ENCODE results near the gene CCNQ.

The CCNQ gene

DNA sequence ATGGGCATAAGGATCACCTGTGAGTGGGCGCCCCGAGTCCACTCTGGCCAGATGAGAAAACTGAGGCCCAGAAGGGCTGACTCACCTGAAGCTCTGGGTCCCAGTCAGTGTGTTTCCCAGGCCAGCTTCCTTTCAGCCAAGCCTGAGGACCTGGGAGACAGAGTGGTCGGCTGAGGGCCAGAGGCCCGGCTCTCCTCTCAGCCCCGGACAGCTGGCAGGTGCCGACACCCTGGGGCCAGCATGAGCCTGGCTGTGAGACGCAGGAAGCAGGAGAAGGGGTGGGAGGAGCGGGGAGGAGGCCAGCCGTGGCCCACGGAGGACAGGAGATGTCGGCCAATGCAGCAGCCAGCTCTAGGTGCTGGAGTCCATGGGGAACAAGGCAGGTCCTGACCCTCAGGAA is 52.6 kb downstream of the CCNQ start:
- Histone ChIP-seq H3K27ac (ENCODE audit: low read length) (no peak overlapping the region), H3K9ac (ENCODE audit: low read depth, low read length) (no peak overlapping the region), H3K4me2 (ENCODE audit: insufficient read depth, low read length) (no peak overlapping the region), H3K27me3 (ENCODE audit: insufficient read depth, low read length, poor library complexity) (no peaks in the 10 kb centered on the region), H4K20me1 (ENCODE audit: insufficient read depth, low read length) (no peaks in the 10 kb centered on the region), H2AFZ (ENCODE audit: low read depth, low read length) (no peak overlapping the region), H3K4me1 (ENCODE audit: insufficient read depth, low read length) (no peaks in the 10 kb centered on the region), H3K9me3 (ENCODE audit: insufficient read depth, low read length, severe bottlenecking) (no peaks in the 10 kb centered on the region), H3K79me2 (ENCODE audit: insufficient read depth, low read length) (no peaks in the 10 kb centered on the region), H3K36me3 (ENCODE audit: insufficient read depth, low read length) (no peaks in the 10 kb centered on the region), H3K4me3 (ENCODE audit: low read depth in 1 of 2, low read length in 2 of 2) (no peak overlapping the region)
- no peak for ATAC-seq (ENCODE audit: insufficient read depth, low read depth)
- no peak for DNase-seq
- no peak for TF ChIP-seq CTCF (IDR thresholded peaks at IDR 0.05; ENCODE audit: borderline replicate concordance, extremely low read depth, low read length, poor library complexity, severe bottlenecking)
- no peak for TF ChIP-seq EZH2 (IDR thresholded peaks at IDR 0.05; ENCODE audit: borderline replicate concordance, low read depth, low read length, severe bottlenecking)

DNA sequence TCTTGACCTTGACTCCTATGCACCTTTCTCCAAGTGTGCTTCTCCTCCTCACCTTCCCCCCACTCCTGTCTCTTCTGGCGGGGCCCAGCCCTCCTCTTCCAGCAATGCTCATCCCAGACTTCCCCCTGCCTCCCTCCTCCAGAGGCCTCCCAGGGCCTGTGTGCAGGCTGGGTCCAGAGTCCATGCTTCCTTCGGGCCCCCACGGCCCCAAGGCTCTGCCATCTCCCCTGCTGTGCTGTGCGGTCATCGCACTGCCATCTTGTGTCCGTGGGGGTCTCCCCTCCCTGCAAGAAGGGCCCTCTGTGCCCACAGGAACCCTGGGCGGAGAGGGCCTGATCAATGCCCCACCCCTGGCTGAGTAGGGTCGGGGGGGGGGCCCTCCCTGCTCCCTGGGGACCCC is 54.2 kb downstream of the CCNQ start:
- ATAC-seq (ENCODE audit: insufficient read depth, low read depth) (no peak), DNase-seq (no peak)

GRCh38 chrX:153539979-153540358 is 59.0 kb downstream of the CCNQ start:
- Histone ChIP-seq H3K9me3 (ENCODE audit: insufficient read depth, low read length, severe bottlenecking) (no peaks in the 10 kb centered on the region), H3K4me2 (ENCODE audit: insufficient read depth, low read length) (no peak overlapping the region), H3K79me2 (ENCODE audit: insufficient read depth, low read length) (no peaks in the 10 kb centered on the region), H3K36me3 (ENCODE audit: insufficient read depth, low read length) (no peaks in the 10 kb centered on the region), H4K20me1 (ENCODE audit: insufficient read depth, low read length) (no peaks in the 10 kb centered on the region), H3K9ac (ENCODE audit: low read depth, low read length) (no peak overlapping the region), H3K4me3 (ENCODE audit: low read depth in 1 of 2, low read length in 2 of 2) (no peak overlapping the region), H3K27me3 (ENCODE audit: insufficient read depth, low read length, poor library complexity) (no peaks in the 10 kb centered on the region), H3K4me1 (ENCODE audit: insufficient read depth, low read length) (no peaks in the 10 kb centered on the region), H3K27ac (ENCODE audit: low read length) (no peak overlapping the region), H2AFZ (ENCODE audit: low read depth, low read length) (no peak overlapping the region)
- no peak for TF ChIP-seq EZH2 (IDR thresholded peaks at IDR 0.05; ENCODE audit: borderline replicate concordance, low read depth, low read length, severe bottlenecking)
- no peak for DNase-seq
- ATAC-seq (ENCODE audit: insufficient read depth, low read depth): no peak

More for the DNA sequence above, 54.2 kb downstream of the CCNQ start:
- H4K20me1 ChIP-seq (ENCODE audit: insufficient read depth, low read length): no peaks in the 10 kb centered on the region
- no peak overlapping the region for H2AFZ ChIP-seq (ENCODE audit: low read depth, low read length)
- no peaks in the 10 kb centered on the region for H3K79me2 ChIP-seq (ENCODE audit: insufficient read depth, low read length)
- H3K36me3 ChIP-seq (ENCODE audit: insufficient read depth, low read length): no peaks in the 10 kb centered on the region
- TF ChIP-seq CTCF (IDR thresholded peaks at IDR 0.05; ENCODE audit: borderline replicate concordance, extremely low read depth, low read length, poor library complexity, severe bottlenecking): no peak
- no peak for TF ChIP-seq EZH2 (IDR thresholded peaks at IDR 0.05; ENCODE audit: borderline replicate concordance, low read depth, low read length, severe bottlenecking)
- H3K9ac ChIP-seq (ENCODE audit: low read depth, low read length): no peak overlapping the region
- H3K27me3 ChIP-seq (ENCODE audit: insufficient read depth, low read length, poor library complexity): no peaks in the 10 kb centered on the region
- no peaks in the 10 kb centered on the region for H3K4me1 ChIP-seq (ENCODE audit: insufficient read depth, low read length)
- no peak overlapping the region for H3K4me3 ChIP-seq (ENCODE audit: low read depth in 1 of 2, low read length in 2 of 2)
- no peak overlapping the region for H3K4me2 ChIP-seq (ENCODE audit: insufficient read depth, low read length)
- H3K27ac ChIP-seq (ENCODE audit: low read length): no peak overlapping the region
- no peaks in the 10 kb centered on the region for H3K9me3 ChIP-seq (ENCODE audit: insufficient read depth, low read length, severe bottlenecking)

DNA sequence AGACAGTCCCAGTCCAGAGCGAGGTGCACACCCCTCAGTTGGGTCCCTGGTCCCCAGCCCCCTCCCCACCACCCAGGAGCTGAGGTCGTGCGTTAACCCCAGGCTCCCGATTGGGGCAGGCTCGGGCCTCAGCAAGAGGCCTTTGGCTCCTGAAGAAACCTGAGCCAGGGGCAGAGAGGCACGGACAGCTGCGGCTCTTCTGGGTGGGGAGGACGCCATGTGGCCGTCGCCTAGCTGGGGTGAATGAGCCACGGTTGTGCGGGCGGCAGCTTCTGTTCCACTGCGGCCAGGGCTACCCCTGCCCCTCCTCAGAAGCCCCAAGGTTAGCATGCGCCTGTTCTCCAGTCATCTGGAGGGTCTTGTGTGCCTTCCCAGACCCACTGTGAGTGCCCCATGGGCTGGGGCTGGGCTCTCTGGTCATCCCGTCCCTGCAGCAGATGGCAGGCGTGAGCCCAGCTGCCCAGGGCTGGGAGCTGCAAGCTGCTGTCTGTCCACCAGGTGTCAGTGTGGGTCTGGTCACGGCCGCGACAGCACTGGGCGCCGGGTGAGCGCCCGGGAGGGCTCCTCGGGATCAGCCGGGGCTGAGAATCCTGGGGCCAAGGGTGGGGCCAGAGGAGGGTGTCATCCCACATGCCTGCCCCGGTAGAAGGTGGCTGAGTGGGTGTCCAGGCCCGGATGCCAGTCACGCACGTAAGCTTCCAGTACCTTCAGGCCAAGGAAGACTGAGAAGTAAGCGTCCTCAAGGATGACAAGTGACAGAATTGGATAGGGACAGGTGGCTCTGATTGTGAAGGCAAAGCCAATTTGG is 59.6 kb downstream of the CCNQ start:
- no peak for TF ChIP-seq EZH2 (IDR thresholded peaks at IDR 0.05; ENCODE audit: borderline replicate concordance, low read depth, low read length, severe bottlenecking)
- peak; percentile 83 for TF ChIP-seq CTCF (IDR thresholded peaks at IDR 0.05; ENCODE audit: borderline replicate concordance, extremely low read depth, low read length, poor library complexity, severe bottlenecking)
- Histone ChIP-seq H3K9ac (ENCODE audit: low read depth, low read length) (no peak overlapping the region), H3K4me2 (ENCODE audit: insufficient read depth, low read length) (no peak overlapping the region), H4K20me1 (ENCODE audit: insufficient read depth, low read length) (no peaks in the 10 kb centered on the region), H2AFZ (ENCODE audit: low read depth, low read length) (no peak overlapping the region), H3K79me2 (ENCODE audit: insufficient read depth, low read length) (no peaks in the 10 kb centered on the region), H3K9me3 (ENCODE audit: insufficient read depth, low read length, severe bottlenecking) (no peaks in the 10 kb centered on the region), H3K27me3 (ENCODE audit: insufficient read depth, low read length, poor library complexity) (no peaks in the 10 kb centered on the region), H3K4me1 (ENCODE audit: insufficient read depth, low read length) (no peaks in the 10 kb centered on the region), H3K36me3 (ENCODE audit: insufficient read depth, low read length) (no peaks in the 10 kb centered on the region), H3K27ac (ENCODE audit: low read length) (no peak overlapping the region), H3K4me3 (ENCODE audit: low read depth in 1 of 2, low read length in 2 of 2) (no peak overlapping the region)
- ATAC-seq (ENCODE audit: insufficient read depth, low read depth) (peak; percentile 94), DNase-seq (peak; percentile 52)
